G401.6 (cell line): ENCODE data around the gene DNAJC12.
"Not testable (repeated sequence)": the region's sequence is repeated elsewhere in the genome, so short reads cannot be mapped to it uniquely, and the experiment has no call there.

Source experiments
- FAIRE-seq: peaks from 2 replicates; lab custom pipeline; 2012; peaks lifted over from hg19 to GRCh38; lab: Jason Lieb, UNC

DNAJC12 gene

GRCh38 chr10:67839511-67839910 is 1.5 kb upstream of the DNAJC12 start:
- FAIRE-seq = not testable (repeated sequence)

GRCh38 chr10:67836972-67837371 is 1.0 kb downstream of the DNAJC12 start:
- no peak for FAIRE-seq

- FAIRE-seq = no peak
These were observed 1.5 kb downstream of the DNAJC12 start for GRCh38 chr10:67836488-67836887.

GRCh38 chr10:67835541-67836394 is 2.2 kb downstream of the DNAJC12 start:
- FAIRE-seq = not testable (repeated sequence)

GRCh38 chr10:67834375-67834774 is 3.6 kb downstream of the DNAJC12 start:
- FAIRE-seq = no peak

GRCh38 chr10:67827811-67828210 is 10.2 kb downstream of the DNAJC12 start:
- no peak for FAIRE-seq

- no peak for FAIRE-seq
These were observed 18.2 kb downstream of the DNAJC12 start for GRCh38 chr10:67819768-67820204.

GRCh38 chr10:67818323-67818722 is 19.7 kb downstream of the DNAJC12 start:
- FAIRE-seq = no peak

GRCh38 chr10:67816719-67817118 is 21.3 kb downstream of the DNAJC12 start:
- no peak for FAIRE-seq

- no peak for FAIRE-seq
These were observed 22.4 kb downstream of the DNAJC12 start for GRCh38 chr10:67815571-67816059.

- no peak for FAIRE-seq
These were observed 26.0 kb downstream of the DNAJC12 start for GRCh38 chr10:67812007-67812406.

- no peak for FAIRE-seq
These were observed 28.9 kb downstream of the DNAJC12 start for GRCh38 chr10:67809107-67809506.

GRCh38 chr10:67808704-67809103 is 29.3 kb downstream of the DNAJC12 start:
- FAIRE-seq = no peak

GRCh38 chr10:67807855-67808456 is 30.0 kb downstream of the DNAJC12 start:
- no peak for FAIRE-seq

- FAIRE-seq = no peak
These were observed 33.7 kb downstream of the DNAJC12 start for GRCh38 chr10:67804395-67804678.

- no peak for FAIRE-seq
These were observed 34.2 kb downstream of the DNAJC12 start for GRCh38 chr10:67803588-67804394.

GRCh38 chr10:67802767-67803538 is 35.0 kb downstream of the DNAJC12 start:
- no peak for FAIRE-seq

- no peak for FAIRE-seq
These were observed 36.9 kb downstream of the DNAJC12 start for GRCh38 chr10:67801118-67801517.

- FAIRE-seq = no peak
These were observed 43.0 kb downstream of the DNAJC12 start for GRCh38 chr10:67794909-67795460.

- FAIRE-seq = no peak
These were observed 43.7 kb downstream of the DNAJC12 start for GRCh38 chr10:67794256-67794655.

GRCh38 chr10:67793313-67793712 is 44.7 kb downstream of the DNAJC12 start:
- FAIRE-seq = no peak

GRCh38 chr10:67792653-67793052 is 45.3 kb downstream of the DNAJC12 start:
- FAIRE-seq = no peak
